ENCODE results near the gene PAK4. TPM values are rescaled to one million over a fixed set of nuclear protein-coding genes. Genes with fewer than 3 reads are reported as not detected.

Gene PAK4
- total and polyA plus RNA-seq, 10 of the 15 experiments (the other 5 are each of a cell fraction or from before 2014, with no cell fraction given), result 0.08 to 19.3 (median 5.9) TPM

DNA sequence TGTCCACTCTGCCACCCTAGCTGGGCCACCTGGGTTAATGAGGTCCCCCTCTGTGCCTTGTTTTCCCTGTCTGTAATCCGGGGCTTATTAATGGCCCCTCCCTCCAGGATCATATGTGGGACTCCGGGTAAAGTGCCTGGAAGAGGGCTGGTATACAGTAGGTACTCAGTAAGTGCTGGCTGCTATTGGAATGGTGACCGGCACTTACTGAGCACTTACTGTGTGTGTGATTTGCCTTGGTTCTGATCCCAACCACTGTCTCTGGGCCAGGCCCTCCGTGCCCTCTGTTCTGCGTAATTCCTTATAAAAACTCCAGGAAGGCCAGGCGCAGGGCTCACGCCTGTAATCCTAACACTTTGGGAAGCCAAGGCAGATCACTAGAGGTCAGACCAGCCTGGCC, 40.3 kb downstream of the PAK4 start:
- FAIRE-seq (no peak), DNase-seq (ENCODE audit: low read depth, low spot score) (no peak), ATAC-seq (no peak)
- 85% methylated on average over 7 of the region's 7 CpGs for WGBS (ENCODE audit: insufficient coverage, insufficient replicate concordance, low lambda C conversion rate, missing lambda C conversion rate)
- no peaks in the 10 kb centered on the region for H3K79me2 ChIP-seq (ENCODE audit: control insufficient read depth, insufficient read depth, low read length)
- H3K9me3 ChIP-seq (replicated peaks; ENCODE audit: control insufficient read depth, insufficient read depth, low read length), result no peaks in the 10 kb centered on the region
- no peaks in the 10 kb centered on the region for H4K20me1 ChIP-seq (ENCODE audit: control insufficient read depth, insufficient read depth)
- no TSS peak for BruUV-seq (replicated peaks)
- H3K4me1 ChIP-seq (ENCODE audit: control insufficient read depth, insufficient read depth, low read length), result no peaks in the 10 kb centered on the region
- H3K9ac ChIP-seq (ENCODE audit: control insufficient read depth, insufficient read depth, low read length), result no peak overlapping the region
- ChIA-PET POLR2A (no interaction called here), RAD21 (ENCODE audit: unreplicated experiment) (no interaction called here), SMC1A (ENCODE audit: uncharacterized antibody, unreplicated experiment) (no interaction called here), CTCF (no interaction called here)
- intact Hi-C loops (cut with micrococcal nuclease; ENCODE audit: unreplicated experiment), result no loop called here
- no peak overlapping the region for H2AFZ ChIP-seq (ENCODE audit: control insufficient read depth, low read depth, low read length)
- peaks cover 0 to 8% of the 10 kb centered on the region in 2 experiments; a peak in 2 of 4 replicates for H3K36me3 ChIP-seq (ENCODE audit: control insufficient read depth in 2 of 2, insufficient read depth in 2 of 2, low read length in 1 of 2)
- no peak overlapping the region for H3K4me2 ChIP-seq (ENCODE audit: control insufficient read depth, insufficient read depth)
- in situ Hi-C loops (cut with MboI), result no loop called here
- TF ChIP-seq STAT1 (conservative IDR thresholded peaks at IDR 0.05), result no peak
- no peak for TF ChIP-seq KAT2A (conservative IDR thresholded peaks at IDR 0.05; ENCODE audit: control insufficient read depth, low read depth, low read length)
- TF ChIP-seq HDAC6 (IDR thresholded peaks at IDR 0.05; ENCODE audit: unreplicated experiment), result no peak
- TF ChIP-seq HCFC1 (IDR thresholded peaks at IDR 0.05; ENCODE audit: low read length), result no peak
- TF ChIP-seq TCF3 (IDR thresholded peaks at IDR 0.05; ENCODE audit: borderline replicate concordance, insufficient read depth, low read depth, low read length), result no peak
- TF ChIP-seq TBL1XR1 (IDR thresholded peaks at IDR 0.05; ENCODE audit: low read depth, low read length), result no peak
- no peak overlapping the region for H3K4me3 ChIP-seq
- no peak overlapping the region for H3K27ac ChIP-seq (ENCODE audit: control insufficient read depth, insufficient read depth)
- H3K27me3 ChIP-seq (replicated peaks in 1 of 2; ENCODE audit: control insufficient read depth in 2 of 2, insufficient read depth in 2 of 2, low read length in 1 of 2), result no peaks in the 10 kb centered on the region

GRCh38 chr19:39166571-39167391, 41.2 kb downstream of the PAK4 start:
- 83% methylated on average over 23 of the region's 24 CpGs for WGBS (ENCODE audit: insufficient coverage, insufficient replicate concordance, low lambda C conversion rate, missing lambda C conversion rate)
- DNase-seq (ENCODE audit: low read depth, low spot score) (no peak), ATAC-seq (no peak), FAIRE-seq (no peak)
- H2AFZ ChIP-seq (ENCODE audit: control insufficient read depth, low read depth, low read length), result no peak overlapping the region
- no peak overlapping the region for H3K4me3 ChIP-seq
- no peak overlapping the region for H3K27ac ChIP-seq (ENCODE audit: control insufficient read depth, insufficient read depth)
- ChIA-PET POLR2A (no interaction called here), SMC1A (ENCODE audit: uncharacterized antibody, unreplicated experiment) (no interaction called here), CTCF (no interaction called here), RAD21 (ENCODE audit: unreplicated experiment) (no interaction called here)
- intact Hi-C loops (cut with micrococcal nuclease; ENCODE audit: unreplicated experiment) (no loop called here), in situ Hi-C loops (cut with MboI) (no loop called here)
- H3K4me2 ChIP-seq (ENCODE audit: control insufficient read depth, insufficient read depth), result no peak overlapping the region
- H4K20me1 ChIP-seq (ENCODE audit: control insufficient read depth, insufficient read depth), result no peaks in the 10 kb centered on the region
- H3K36me3 ChIP-seq (ENCODE audit: control insufficient read depth in 2 of 2, insufficient read depth in 2 of 2, low read length in 1 of 2), result peaks cover 0 to 12% of the 10 kb centered on the region in 2 experiments; a peak in 2 of 4 replicates
- no peaks in the 10 kb centered on the region for H3K9me3 ChIP-seq (replicated peaks; ENCODE audit: control insufficient read depth, insufficient read depth, low read length)
- H3K4me1 ChIP-seq (ENCODE audit: control insufficient read depth, insufficient read depth, low read length), result no peaks in the 10 kb centered on the region
- H3K79me2 ChIP-seq (ENCODE audit: control insufficient read depth, insufficient read depth, low read length), result no peaks in the 10 kb centered on the region
- BruUV-seq (replicated peaks), result no TSS peak
- no peak overlapping the region for H3K9ac ChIP-seq (ENCODE audit: control insufficient read depth, insufficient read depth, low read length)
- no peaks in the 10 kb centered on the region for H3K27me3 ChIP-seq (replicated peaks in 1 of 2; ENCODE audit: control insufficient read depth in 2 of 2, insufficient read depth in 2 of 2, low read length in 1 of 2)
- TF ChIP-seq ZNF217 (IDR thresholded peaks at IDR 0.05) (no peak), KAT2A (conservative IDR thresholded peaks at IDR 0.05; ENCODE audit: control insufficient read depth, low read depth, low read length) (no peak), CBFB (IDR thresholded peaks at IDR 0.05; ENCODE audit: low read depth) (no peak), SUPT20H (IDR thresholded peaks at IDR 0.05; ENCODE audit: borderline replicate concordance, control insufficient read depth, low read depth, low read length) (no peak), PRDM15 (CRISPR knock-in tag; IDR thresholded peaks at IDR 0.05) (no peak), IKZF1 (conservative IDR thresholded peaks at IDR 0.05) (no peak)
- TF ChIP-seq, protein P1, sequence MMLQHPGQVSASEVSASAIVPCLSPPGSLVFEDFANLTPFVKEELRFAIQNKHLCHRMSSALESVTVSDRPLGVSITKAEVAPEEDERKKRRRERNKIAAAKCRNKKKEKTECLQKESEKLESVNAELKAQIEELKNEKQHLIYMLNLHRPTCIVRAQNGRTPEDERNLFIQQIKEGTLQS (IDR thresholded peaks at IDR 0.05; ENCODE audit: borderline replicate concordance, extremely low read depth, low read depth, low read length), result no peak
